Activated gamma-delta T cell (primary cell): Measurements from ENCODE around the gene NFIX.

Source experiments
- DNase-seq: peaks from one replicate; lab custom pipeline; 2025; lab: John Stamatoyannopoulos, UW

NFIX gene

GRCh38 chr19:13022111-13022858, 27.0 kb downstream of the NFIX start:
- DNase-seq = no peak

- DNase-seq = no peak
Observed at GRCh38 chr19:13022859-13023636, 27.8 kb downstream of the NFIX start.

- DNase-seq = no peak
Observed at GRCh38 chr19:13023656-13024055, 28.4 kb downstream of the NFIX start.

- DNase-seq = no peak
Observed at GRCh38 chr19:13024126-13024950, 29.1 kb downstream of the NFIX start.

- DNase-seq = no peak
Observed at GRCh38 chr19:13024951-13025697, 29.8 kb downstream of the NFIX start.

GRCh38 chr19:13025819-13026456, 30.7 kb downstream of the NFIX start:
- DNase-seq = no peak

- DNase-seq = no peak
Observed at GRCh38 chr19:13026462-13027370, 31.4 kb downstream of the NFIX start.

GRCh38 chr19:13027557-13027956, 32.3 kb downstream of the NFIX start:
- no peak for DNase-seq

GRCh38 chr19:13028027-13028426, 32.8 kb downstream of the NFIX start:
- DNase-seq = no peak

- DNase-seq = no peak
Observed at GRCh38 chr19:13029301-13029880, 34.1 kb downstream of the NFIX start.

- DNase-seq = no peak
Observed at GRCh38 chr19:13029893-13030292, 34.6 kb downstream of the NFIX start.

- DNase-seq = no peak
Observed at GRCh38 chr19:13031917-13032623, 36.8 kb downstream of the NFIX start.

GRCh38 chr19:13032837-13033236, 37.6 kb downstream of the NFIX start:
- no peak for DNase-seq

- DNase-seq = no peak
Observed at GRCh38 chr19:13033244-13033643, 38.0 kb downstream of the NFIX start.

GRCh38 chr19:13033819-13034611, 38.7 kb downstream of the NFIX start:
- DNase-seq = no peak

- no peak for DNase-seq
Observed at GRCh38 chr19:13034636-13035035, 39.4 kb downstream of the NFIX start.

- no peak for DNase-seq
Observed at GRCh38 chr19:13035820-13036365, 40.6 kb downstream of the NFIX start.

GRCh38 chr19:13036366-13036976, 41.2 kb downstream of the NFIX start:
- DNase-seq = no peak
